ENCODE measurements around the gene CELF4. TPM values are rescaled to one million over a fixed set of nuclear protein-coding genes. Genes with fewer than 3 reads are reported as not detected.

Gene CELF4
- total RNA-seq, 1 experiment from 2014 or later, result not detected

DNA sequence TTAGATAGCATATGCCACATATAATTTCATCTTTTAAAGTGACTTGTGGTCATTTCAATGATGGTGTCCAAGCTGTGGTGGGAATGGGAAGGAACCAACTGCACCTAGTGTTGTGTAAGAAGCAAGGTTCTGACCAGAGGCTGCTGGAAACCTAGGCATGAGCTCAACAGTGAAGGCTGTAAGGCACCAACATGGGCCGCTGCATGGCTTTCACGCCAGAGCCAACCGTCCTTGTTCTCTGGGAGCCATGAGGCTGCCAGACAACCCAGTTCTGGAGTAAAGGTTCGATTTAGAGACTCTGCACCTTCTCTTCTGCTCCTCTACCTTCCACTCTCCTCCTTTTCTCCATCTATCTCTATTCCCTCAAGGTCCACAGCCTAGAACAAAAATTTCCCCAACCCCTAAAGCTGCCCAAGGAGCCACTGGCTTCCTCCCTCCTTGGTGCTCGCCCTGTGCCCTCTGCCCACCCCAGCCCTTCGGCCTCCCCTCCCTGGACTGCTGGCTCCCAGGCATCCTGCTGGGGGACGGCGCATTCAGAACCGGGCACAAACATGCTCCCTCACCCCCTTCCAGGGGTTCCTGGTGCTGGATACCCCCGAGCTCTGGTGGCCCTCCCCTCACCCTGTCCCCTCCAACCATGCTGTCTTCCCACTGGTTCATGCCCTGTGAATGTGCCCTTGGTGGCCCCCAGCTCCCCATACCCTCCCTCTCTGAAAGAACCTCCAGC is 305.1 kb downstream of the CELF4 start:
- DNase-seq (ENCODE audit: low read depth), result no peak

- no peak for DNase-seq (ENCODE audit: low read depth)
Measured at GRCh38 chr18:37259711-37260110, 305.9 kb downstream of the CELF4 start.

DNA sequence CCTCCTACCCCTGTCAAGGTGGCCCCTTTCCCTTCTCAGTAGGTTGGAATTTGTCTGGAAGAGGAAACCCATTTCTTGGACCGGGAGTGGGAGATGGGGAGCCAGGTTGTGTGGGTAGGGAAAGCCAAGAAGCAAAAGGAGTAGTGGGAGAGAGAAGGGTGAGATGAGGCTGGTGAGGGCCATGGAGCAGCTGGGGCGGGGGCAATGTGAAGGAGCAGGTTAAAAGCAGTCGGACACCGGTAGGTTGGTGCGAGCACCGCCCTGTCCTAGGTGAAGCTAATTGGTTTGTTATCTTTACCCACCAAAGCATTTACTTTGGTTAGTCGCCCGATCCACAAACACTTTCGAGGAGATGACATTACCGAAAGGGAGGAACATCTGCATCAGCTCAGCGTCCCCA is 306.8 kb downstream of the CELF4 start:
- DNase-seq (ENCODE audit: low read depth), result no peak

DNA sequence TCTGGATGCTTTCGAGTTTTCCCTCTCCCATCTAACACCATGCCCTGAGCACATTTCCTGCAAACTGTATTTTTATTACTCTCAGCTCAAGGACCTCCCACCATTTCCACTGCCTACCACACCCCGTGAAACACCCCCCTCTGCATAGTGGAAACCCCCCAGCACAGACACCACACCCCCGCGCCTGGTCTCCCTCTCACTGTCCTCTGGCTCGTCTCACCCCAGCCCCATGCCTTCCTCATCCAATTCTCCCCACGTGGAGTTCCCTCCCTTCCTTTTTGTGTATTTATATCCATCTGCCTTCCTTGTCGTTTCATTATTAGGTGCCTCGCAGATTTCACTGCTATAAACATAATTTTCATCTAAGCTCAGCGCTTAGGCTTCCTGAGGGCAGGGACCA is 307.5 kb downstream of the CELF4 start:
- no peak for DNase-seq (ENCODE audit: low read depth)

DNA sequence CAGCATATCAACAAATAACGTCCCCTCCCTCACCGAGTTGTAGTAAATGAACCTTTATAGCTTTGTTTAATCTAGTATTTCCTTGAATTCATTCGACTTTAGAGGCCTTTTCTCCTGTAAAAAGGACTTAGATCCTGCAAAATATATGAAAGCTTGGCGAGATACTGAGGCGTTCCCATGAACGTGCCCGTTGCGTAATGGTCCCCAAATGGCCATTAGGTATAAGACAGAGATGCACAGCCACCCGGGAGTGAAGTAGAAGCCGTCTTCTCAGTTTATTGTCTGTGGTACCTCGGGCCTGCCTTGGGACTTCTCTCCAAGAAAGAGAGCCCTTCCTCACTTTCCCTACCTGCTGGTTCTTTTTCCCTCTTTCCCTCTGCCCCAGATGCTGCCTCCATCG is 310.6 kb downstream of the CELF4 start:
- no peak for DNase-seq (ENCODE audit: low read depth)

DNA sequence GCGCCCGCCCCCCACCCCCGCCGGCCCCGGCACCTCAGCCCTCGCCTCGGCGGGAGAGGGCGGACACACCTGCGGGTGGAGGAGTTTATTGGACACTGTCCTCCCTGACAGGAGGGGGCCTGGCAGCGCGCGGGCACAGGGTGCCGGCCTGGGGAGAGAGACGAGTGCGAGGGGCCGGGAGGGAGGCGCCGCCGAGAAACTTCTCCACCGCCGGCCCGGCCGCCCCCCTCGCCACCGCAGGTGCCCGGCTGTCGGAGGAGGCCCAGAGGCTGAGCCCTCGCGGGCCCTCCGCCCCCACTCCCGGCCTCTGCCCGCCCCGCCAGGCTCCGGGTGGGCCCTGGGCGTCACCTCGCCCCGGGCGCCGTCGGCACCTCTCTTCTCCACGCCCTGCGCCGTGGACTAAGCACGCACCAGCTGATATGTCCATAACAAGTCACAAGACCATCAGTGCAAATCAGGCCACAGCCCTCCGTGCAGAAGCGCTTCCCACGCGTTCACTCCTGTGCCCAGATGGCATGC is 311.3 kb downstream of the CELF4 start:
- no peak for DNase-seq (ENCODE audit: low read depth)

DNA sequence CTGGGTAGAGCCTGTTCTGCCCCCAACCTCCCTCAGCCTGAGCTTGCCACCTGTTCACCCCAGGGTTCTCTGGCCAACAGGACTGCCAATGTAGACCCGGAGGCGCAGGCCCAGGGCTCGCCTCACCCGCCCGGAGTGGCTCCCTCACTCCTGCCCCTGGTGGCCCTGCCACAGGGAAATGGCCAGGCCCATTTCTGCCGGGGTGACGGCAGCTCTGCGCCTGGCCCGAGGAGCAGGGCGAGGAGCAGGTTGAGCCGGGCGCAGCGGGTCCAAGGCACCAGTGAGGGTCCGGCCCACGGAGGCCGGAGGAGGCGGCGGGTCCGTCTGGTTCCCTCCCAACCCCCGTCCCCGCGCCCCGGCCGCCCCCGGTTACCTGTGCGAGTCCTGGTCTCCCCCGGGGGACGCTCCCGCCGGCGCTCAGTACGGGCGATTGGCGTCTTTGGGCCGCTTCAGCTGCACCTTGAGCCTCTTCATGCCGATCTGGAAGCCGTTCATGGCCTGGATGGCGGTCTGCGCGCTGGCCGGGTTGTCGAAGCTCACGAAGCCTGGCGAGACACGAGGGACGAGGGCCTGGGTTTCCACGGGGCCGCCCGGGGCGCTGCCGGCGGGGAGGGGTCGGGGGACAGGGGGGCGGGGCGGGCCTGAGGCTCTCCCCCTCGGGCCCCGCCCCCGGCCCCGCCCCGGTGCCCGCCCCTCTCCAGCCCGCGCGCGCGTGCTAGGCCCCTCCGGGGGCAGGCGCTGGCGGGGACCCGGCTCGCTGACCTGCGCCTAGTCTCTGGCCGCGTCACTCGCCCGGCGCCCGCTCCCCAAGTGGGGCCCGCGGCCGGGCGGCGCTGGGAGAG is 312.0 kb downstream of the CELF4 start:
- DNase-seq (ENCODE audit: low read depth), result no peak

DNA sequence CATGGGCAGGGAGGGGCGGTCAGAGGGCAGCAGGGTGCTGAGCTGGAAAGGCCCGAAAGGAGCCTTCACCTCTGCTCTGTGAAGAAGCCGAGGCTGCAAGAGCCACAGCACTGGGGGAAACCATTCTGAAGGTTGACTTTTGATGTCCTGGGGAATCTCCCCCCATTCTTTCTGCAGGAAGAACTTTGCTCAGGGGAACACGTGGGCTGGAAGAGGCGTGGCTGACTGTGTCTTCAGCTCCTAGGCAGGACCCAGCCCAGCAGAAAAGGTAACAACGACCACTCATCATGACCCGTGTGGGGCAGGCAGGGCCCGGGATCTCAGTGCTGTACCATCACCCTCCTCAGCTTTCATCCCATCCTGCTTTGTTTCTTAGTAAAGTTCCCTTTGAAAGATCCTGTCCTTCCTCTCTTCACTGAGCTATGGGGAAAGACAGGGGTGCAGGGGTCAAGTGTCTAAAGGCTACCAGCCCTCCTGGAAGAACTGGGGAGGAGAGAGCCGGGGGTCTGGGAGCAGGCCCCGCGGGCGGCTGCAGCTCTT is 312.7 kb downstream of the CELF4 start:
- no peak for DNase-seq (ENCODE audit: low read depth)

DNA sequence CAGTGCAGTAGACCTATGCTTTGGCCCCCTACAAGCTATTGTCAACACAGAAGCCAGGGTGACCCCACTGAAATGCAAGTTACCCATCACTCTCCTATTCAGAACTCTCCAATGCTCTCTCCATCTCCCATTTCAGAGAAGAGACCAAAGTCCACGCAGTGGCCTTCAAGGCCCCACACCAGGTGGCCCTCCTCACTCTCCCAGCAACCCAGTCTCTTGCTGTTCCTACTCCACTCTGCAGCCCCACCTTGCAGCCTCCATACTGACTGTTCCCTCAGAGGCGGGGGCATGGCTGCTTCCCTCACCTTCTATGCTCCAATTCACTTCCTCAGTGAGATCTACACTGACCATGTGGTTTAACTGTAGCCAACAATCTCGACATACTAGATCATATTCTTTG is 313.3 kb downstream of the CELF4 start:
- no peak for DNase-seq (ENCODE audit: low read depth)

GRCh38 chr18:37251679-37252078 is 313.9 kb downstream of the CELF4 start:
- DNase-seq (ENCODE audit: low read depth), result peak; percentile 10

DNA sequence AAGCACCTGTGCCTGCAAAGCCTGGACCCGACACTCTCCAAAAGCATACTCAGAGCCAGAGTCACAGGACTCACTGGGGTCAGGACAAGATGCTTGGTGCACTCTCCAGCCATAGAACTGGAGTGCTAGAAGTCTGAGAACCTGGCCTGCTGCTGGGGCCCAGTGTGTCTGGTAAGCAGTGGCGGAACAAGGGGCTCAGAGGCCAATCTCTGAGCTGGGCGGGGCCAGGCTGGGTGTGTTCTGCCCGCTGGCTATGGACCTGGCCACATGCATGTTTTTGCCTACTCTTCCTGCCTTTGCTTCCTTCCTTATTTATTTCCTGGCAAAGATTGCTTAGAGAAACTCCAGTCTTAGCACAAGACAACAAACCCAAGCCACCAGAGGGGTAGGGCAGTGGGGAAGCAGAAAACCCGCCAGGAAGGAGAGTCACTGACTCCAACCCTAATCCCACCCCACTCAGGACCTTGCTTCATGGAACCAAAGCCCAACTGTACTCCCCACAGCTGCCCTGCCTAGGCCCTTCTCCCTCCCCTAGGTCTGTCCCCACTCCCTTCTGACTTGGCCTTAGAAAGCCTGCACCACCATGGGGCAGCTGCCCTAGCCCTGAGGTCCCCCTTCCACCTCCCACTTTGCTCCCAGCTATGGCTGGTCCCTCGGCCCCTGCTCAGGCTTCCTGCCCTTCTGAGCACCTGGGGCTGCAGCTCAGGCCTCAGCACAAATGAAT is 315.5 kb downstream of the CELF4 start:
- no peak for DNase-seq (ENCODE audit: low read depth)

GRCh38 chr18:37249171-37249886 is 316.3 kb downstream of the CELF4 start:
- DNase-seq (ENCODE audit: low read depth), result no peak

- DNase-seq (ENCODE audit: low read depth), result no peak
Measured at GRCh38 chr18:37248281-37248680, 317.3 kb downstream of the CELF4 start.

- DNase-seq (ENCODE audit: low read depth), result no peak
Measured at GRCh38 chr18:37247497-37248161, 318.0 kb downstream of the CELF4 start.

DNA sequence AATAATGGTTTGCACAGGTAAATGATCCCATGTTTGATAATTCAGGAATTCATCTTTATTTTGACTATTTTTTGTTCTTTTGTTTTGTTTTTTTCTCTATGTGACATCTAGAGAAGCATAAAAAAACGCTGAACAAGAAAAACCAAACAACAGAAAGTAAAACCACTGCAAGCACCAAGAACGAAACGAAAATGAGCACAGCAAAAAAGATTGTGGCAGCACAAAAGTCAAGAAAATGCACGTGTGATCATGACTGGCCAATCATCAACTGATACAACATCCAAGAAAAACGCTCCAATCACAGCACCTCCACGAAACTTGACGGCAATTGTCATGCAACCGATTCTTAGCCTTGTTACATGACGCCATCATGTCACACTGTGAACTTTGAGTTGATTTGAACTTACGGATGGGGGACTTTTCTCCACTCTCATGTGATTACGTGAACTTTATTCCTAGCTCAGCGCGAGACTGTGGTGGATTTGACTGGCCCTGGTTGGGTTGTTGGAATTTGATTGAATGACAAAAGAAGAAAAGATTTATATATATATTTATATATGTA is 318.7 kb downstream of the CELF4 start:
- no peak for DNase-seq (ENCODE audit: low read depth)

- no peak for DNase-seq (ENCODE audit: low read depth)
Measured at GRCh38 chr18:37244618-37245017, 321.0 kb downstream of the CELF4 start.

GRCh38 chr18:37243741-37244140 is 321.9 kb downstream of the CELF4 start:
- no peak for DNase-seq (ENCODE audit: low read depth)

DNA sequence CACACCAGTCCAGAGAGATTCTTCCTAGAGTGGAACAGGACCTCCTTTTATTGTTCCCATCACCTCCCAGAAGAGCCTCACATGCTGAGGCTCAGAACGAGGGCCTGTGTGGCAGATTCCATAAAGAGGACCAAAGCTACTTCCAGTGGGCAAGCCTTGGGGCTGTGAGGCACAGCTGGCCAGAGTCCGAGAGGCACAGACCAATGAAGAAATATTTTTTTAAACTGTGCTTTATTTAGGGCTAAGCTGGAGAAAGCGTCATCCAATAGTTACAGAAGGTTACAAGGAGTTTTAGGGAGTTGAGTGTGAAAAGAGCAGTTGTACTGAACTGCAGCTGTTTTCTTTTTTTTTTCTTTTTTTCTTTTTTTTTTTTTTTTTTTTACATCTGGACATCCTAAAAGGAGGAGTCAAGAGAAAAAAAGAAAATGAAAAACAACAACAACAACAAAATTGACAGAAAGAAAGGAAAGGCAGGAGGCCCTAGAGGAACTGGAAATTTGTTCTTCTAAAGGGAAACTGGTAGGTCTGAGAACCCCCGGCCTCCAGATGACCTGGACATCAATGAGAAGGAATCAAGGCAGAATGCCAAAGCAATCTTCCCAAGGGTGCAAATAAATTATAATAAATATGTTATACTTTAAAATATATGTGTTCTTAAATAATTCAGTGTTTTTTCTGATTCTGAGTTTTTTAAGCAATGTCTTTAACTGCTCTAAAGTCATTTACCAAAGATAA is 322.6 kb downstream of the CELF4 start:
- no peak for DNase-seq (ENCODE audit: low read depth)

DNA sequence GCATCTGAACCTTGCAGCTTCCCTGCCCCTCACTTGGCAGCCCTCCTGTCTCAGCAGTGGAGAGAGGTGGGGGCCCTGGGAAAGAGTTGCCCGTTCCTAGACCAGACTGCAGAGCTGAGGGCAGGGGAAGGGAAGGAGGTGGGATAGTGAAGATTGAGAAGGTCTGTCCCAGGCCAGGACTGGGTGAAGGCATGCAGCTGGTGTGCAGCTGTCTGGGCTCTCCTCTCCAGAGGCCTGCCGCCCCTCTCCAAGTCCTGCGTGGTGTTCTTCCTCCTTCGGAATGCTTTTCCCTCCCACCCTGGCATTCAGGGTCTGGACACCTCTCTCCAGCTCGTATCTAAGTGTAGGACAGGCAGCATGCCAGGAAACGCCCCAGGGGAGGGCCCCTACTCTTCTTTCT is 323.5 kb downstream of the CELF4 start:
- DNase-seq (ENCODE audit: low read depth), result no peak
